ENCODE data around the gene CIAPIN1. TPM values are rescaled to one million over a fixed set of nuclear protein-coding genes. Genes with fewer than 3 reads are reported as not detected.
A peak's percentile ranks its signal among the peaks of the same experiment; 100 is the strongest.

The CIAPIN1 gene
- total and polyA plus RNA-seq, 7 donors: 31.8 to 78.3 (median 59.7) TPM

DNA sequence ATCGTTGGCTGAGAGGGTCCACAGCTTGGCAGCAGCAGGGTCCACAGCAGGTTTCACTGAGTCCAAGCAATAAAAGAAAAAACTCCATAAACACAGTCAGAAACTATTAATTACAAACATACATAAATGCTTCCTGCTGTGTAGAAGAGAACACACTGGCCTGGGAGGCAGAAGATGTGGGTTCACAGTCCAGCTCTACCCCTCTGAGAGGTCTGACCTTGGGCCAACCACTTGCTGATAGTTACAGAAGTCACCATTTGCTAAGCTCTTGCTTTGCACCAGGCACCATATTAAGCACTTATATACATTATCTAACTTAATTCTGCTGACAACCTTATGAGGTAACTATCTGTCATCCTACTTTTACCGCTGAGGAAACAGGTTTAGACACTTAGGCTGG is 14.7 kb downstream of the CIAPIN1 start:
- TF ChIP-seq, protein P1, sequence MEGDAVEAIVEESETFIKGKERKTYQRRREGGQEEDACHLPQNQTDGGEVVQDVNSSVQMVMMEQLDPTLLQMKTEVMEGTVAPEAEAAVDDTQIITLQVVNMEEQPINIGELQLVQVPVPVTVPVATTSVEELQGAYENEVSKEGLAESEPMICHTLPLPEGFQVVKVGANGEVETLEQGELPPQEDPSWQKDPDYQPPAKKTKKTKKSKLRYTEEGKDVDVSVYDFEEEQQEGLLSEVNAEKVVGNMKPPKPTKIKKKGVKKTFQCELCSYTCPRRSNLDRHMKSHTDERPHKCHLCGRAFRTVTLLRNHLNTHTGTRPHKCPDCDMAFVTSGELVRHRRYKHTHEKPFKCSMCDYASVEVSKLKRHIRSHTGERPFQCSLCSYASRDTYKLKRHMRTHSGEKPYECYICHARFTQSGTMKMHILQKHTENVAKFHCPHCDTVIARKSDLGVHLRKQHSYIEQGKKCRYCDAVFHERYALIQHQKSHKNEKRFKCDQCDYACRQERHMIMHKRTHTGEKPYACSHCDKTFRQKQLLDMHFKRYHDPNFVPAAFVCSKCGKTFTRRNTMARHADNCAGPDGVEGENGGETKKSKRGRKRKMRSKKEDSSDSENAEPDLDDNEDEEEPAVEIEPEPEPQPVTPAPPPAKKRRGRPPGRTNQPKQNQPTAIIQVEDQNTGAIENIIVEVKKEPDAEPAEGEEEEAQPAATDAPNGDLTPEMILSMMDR (IDR thresholded peaks at IDR 0.05): no peak
- H3K4me1 ChIP-seq: no peaks in the 10 kb centered on the region
- DNase-seq: no peak
- H3K36me3 ChIP-seq (ENCODE audit: insufficient read depth in 1 of 2, low read depth in 1 of 2): peaks cover 25 to 98% of the 10 kb centered on the region in 2 donors
- no peak overlapping the region for H3K4me3 ChIP-seq
- no peak overlapping the region for H3K27ac ChIP-seq
- no peaks in the 10 kb centered on the region for H3K27me3 ChIP-seq (ENCODE audit: insufficient read depth in 3 of 3, low read length in 2 of 3)
- 86 to 96% (median 92%) methylated on average over 2 of the region's 2 CpGs for WGBS, 3 donors
- H3K9me3 ChIP-seq: no peaks in the 10 kb centered on the region
- intact Hi-C loops (cut with DNase I): no loop called here
- no peak for ATAC-seq

- TF ChIP-seq, protein P1 (IDR thresholded peaks at IDR 0.05): no peak
- H3K4me1 ChIP-seq: no peaks in the 10 kb centered on the region
- H3K4me3 ChIP-seq: no peak overlapping the region
- intact Hi-C loops (cut with DNase I): no loop called here
- H3K36me3 ChIP-seq (ENCODE audit: insufficient read depth in 1 of 2, low read depth in 1 of 2): peaks cover 20 to 94% of the 10 kb centered on the region in 2 donors
- H3K27ac ChIP-seq: no peak overlapping the region
- no peaks in the 10 kb centered on the region for H3K27me3 ChIP-seq (ENCODE audit: insufficient read depth in 3 of 3, low read length in 2 of 3)
- H3K9me3 ChIP-seq: no peaks in the 10 kb centered on the region
- WGBS, 3 donors: 79 to 89% (median 80%) methylated on average over 5 of the region's 5 CpGs
- no peak for DNase-seq
- ATAC-seq: no peak
Measured at GRCh38 chr16:57430955-57431354, 16.2 kb downstream of the CIAPIN1 start.

DNA sequence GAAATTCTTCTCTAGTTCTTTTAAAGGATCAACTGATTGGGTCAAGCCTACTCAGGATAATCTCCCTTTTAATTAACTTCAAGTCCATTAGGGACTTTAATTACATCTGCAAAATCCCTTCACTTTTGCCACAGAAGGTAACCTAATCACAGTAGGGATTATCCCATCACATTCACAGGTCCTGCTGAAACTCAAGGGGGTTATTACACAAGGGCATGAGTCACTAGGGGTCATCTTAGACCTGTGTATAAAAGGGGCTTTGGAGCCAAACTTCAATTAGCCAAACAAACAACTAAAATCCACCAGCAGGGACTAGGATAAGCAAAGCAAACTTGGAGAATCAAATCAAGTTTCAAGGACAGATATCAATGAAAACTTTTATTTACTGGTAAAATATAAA is 19.4 kb downstream of the CIAPIN1 start:
- Histone ChIP-seq H3K9me3 (no peaks in the 10 kb centered on the region), H3K27ac (no peak overlapping the region), H3K27me3 (ENCODE audit: insufficient read depth in 3 of 3, low read length in 2 of 3) (no peaks in the 10 kb centered on the region), H3K4me1 (peaks cover 4% of the 10 kb centered on the region), H3K4me3 (no peak overlapping the region), H3K36me3 (ENCODE audit: insufficient read depth in 1 of 2, low read depth in 1 of 2) (peaks cover 7 to 63% of the 10 kb centered on the region in 2 donors)
- intact Hi-C loops (cut with DNase I): no loop called here
- ATAC-seq (peak in 3 of 4 donors; percentile 58 to 74 (median 60)), DNase-seq (no peak)
- TF ChIP-seq, protein P1 (IDR thresholded peaks at IDR 0.05): no peak

DNA sequence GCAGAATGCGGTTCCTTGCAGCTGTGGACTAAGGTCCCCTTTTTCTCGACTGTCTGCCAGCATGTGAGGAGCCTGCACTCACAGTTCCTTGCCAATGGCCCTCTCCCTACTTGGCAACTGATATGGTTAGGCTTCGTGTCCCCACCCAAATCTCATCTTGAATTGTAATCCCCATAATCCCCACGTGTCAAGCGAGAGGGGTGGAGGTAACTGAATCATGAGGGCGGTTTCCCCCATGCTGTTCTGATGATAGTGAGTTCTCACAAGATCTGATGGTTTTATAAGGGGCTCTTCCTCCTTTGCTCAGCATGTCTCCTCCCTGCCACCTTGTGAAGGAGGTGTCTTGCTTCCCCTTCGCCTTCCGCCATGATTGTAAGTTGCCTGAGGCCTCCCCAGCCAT is 19.9 kb downstream of the CIAPIN1 start:
- DNase-seq (no peak), ATAC-seq (no peak)
- Histone ChIP-seq H3K36me3 (ENCODE audit: insufficient read depth in 1 of 2, low read depth in 1 of 2) (peaks cover 4 to 58% of the 10 kb centered on the region in 2 donors), H3K4me3 (no peak overlapping the region), H3K27ac (no peak overlapping the region), H3K27me3 (ENCODE audit: insufficient read depth in 3 of 3, low read length in 2 of 3) (no peaks in the 10 kb centered on the region), H3K9me3 (no peaks in the 10 kb centered on the region), H3K4me1 (peaks cover 5% of the 10 kb centered on the region)
- TF ChIP-seq, protein P1 (IDR thresholded peaks at IDR 0.05): no peak
- 64 to 74% (median 65%) methylated on average over 8 of the region's 8 CpGs for WGBS, 3 donors
- intact Hi-C loops (cut with DNase I): no loop called here

DNA sequence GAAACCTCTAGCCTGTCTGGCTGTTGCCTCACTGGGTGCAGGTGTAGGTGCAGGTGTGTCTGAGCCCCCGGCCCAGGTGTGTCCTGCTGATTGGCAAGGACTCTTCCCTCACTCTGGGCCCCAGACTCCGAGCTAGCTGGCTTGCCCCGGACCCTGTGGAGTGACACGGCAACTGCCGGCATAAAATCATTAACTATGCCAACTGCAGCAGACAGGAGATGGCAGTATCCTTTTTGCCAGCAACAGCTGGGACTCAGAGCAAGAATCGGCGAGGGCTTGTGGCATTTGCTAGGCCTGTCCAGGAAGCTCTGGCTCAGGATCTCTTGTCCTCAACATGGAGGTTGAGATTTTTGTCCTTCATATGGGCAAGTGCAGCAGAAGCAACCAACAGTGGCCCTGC is 20.8 kb downstream of the CIAPIN1 start:
- DNase-seq (no peak), ATAC-seq (peak; percentile 40 to 68 (median 50))
- TF ChIP-seq, protein P1 (IDR thresholded peaks at IDR 0.05): no peak
- no peaks in the 10 kb centered on the region for H3K27me3 ChIP-seq (ENCODE audit: insufficient read depth in 3 of 3, low read length in 2 of 3)
- peaks cover 4 to 48% of the 10 kb centered on the region in 2 donors for H3K36me3 ChIP-seq (ENCODE audit: insufficient read depth in 1 of 2, low read depth in 1 of 2)
- 21 to 33% (median 32%) methylated on average over 7 of the region's 7 CpGs for WGBS, 3 donors
- no peak overlapping the region for H3K27ac ChIP-seq
- intact Hi-C loops (cut with DNase I): no loop called here
- no peak overlapping the region for H3K4me3 ChIP-seq
- no peaks in the 10 kb centered on the region for H3K9me3 ChIP-seq
- H3K4me1 ChIP-seq: peaks cover 8% of the 10 kb centered on the region

Measured in psoas muscle (tissue), 8 donors.